Ectodermal cell (in vitro differentiated cells): ENCODE measurements around the gene CDH26.

ENCODE experiments used
- H3K27ac ChIP-seq: 2 replicates; pipeline ENCODE4 v1.7.0; 2013; ENCODE audit warnings: mild to moderate bottlenecking, low read depth, low read length; ENCODE audit not compliant: insufficient read depth, poor library complexity, severe bottlenecking
- H3K27me3 ChIP-seq: 2 replicates; pipeline ENCODE4 v1.7.0; 2013; ENCODE audit warnings: mild to moderate bottlenecking, low read length; ENCODE audit not compliant: insufficient read depth, control insufficient read depth, poor library complexity, severe bottlenecking
- H3K36me3 ChIP-seq: one replicate; pipeline ENCODE4 v1.7.0; 2013; ENCODE audit warnings: low read length; ENCODE audit not compliant: control insufficient read depth, insufficient read depth
- H3K4me1 ChIP-seq: one replicate; pipeline ENCODE4 v1.7.0; 2013; ENCODE audit warnings: low read length; ENCODE audit not compliant: control insufficient read depth, insufficient read depth
- H3K4me3 ChIP-seq: 2 replicates; pipeline ENCODE4 v1.7.0; 2013; ENCODE audit warnings: low read depth, low read length, control low read depth; ENCODE audit not compliant: insufficient read depth
- H3K9me3 ChIP-seq: 2 replicates; pipeline ENCODE4 v1.7.0; 2013; ENCODE audit warnings: mild to moderate bottlenecking, low read length, moderate library complexity; ENCODE audit not compliant: control insufficient read depth
- WGBS, 2 experiments: methylation state at CpG; one replicate each; pipeline ENCODE4 v1.1.7; 2013; ENCODE audit warnings: missing lambda C conversion rate in 2 of 2; 5-methylcytosine and 5-hydroxymethylcytosine counted together

Gene CDH26

GRCh38 chr20:59996108-59996507 lies 37.9 kb downstream of the CDH26 start:
- H3K4me1 ChIP-seq, result no peaks in the 10 kb centered on the region
- no peak overlapping the region for H3K4me3 ChIP-seq
- no peak overlapping the region for H3K27ac ChIP-seq
- no peaks in the 10 kb centered on the region for H3K9me3 ChIP-seq
- H3K27me3 ChIP-seq, result no peaks in the 10 kb centered on the region
- 96 to 100% methylated on average over 1 of the region's 1 CpG for WGBS, 2 experiments
- no peaks in the 10 kb centered on the region for H3K36me3 ChIP-seq

DNA sequence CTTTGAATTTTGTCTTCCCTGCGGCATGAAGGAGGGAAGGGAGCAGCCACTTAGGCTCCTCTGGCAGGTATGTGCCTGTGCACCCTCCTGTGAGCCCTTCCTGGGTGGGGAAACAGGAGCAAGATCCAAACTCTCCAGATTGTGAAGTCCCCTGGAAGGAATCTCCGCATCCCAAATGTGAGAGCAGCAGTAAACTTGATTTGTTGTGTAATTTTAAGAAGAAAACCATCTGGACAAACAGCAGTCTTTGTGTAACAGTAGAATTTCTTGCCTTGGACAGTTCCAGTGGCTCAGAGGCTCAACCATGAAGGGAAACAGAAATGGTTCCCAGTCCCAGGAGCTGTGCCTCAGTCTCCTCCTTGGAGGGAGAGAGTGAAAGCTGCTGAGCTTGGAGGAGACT lies 39.7 kb downstream of the CDH26 start:
- H3K36me3 ChIP-seq, result no peaks in the 10 kb centered on the region
- H3K27ac ChIP-seq, result no peak overlapping the region
- H3K27me3 ChIP-seq, result no peaks in the 10 kb centered on the region
- H3K4me1 ChIP-seq, result no peaks in the 10 kb centered on the region
- 92 to 97% methylated on average over 2 of the region's 2 CpGs for WGBS, 2 experiments
- H3K9me3 ChIP-seq, result no peaks in the 10 kb centered on the region
- no peak overlapping the region for H3K4me3 ChIP-seq

GRCh38 chr20:59999502-59999901 lies 41.3 kb downstream of the CDH26 start:
- H3K4me3 ChIP-seq, result no peak overlapping the region
- H3K36me3 ChIP-seq, result no peaks in the 10 kb centered on the region
- no peak overlapping the region for H3K27ac ChIP-seq
- WGBS, 2 experiments, result 89 to 94% methylated on average over 3 of the region's 3 CpGs
- no peaks in the 10 kb centered on the region for H3K9me3 ChIP-seq
- H3K27me3 ChIP-seq, result no peaks in the 10 kb centered on the region
- no peaks in the 10 kb centered on the region for H3K4me1 ChIP-seq

DNA sequence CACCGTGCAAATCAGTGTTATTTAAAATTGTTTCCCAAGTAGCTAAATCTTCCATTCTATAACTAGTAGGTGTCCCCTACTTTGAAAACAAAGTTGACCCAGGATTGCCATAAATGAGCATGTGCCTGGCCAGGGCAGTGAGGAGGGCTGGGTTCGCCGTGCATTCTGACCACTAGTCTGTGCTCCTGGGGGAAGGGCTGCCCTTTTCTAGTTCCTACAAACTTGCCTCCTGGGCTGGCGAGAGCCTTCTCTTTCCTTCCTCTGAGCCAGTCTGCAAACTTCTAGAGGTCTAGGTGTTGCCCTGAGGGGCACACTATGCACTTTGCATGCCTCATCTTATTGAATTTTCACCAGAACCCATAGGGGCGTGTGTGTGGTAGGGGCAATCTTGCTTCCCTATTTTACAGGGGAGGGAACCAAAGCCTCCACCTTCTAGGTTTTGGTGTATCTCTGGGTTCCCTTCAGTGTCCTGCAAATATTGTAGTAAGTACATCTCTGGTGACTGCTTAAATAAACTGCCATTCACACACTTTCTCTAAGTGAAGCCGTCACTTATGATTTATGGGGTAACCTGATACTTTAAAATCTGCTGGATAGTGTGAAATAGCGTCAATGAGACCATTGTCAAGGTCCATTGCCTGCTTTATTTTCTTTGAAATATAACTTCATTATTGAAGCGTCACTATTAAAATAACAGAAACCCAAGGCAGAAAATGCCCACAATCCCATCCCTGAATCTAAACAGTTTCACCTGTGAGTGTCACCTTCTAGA lies 42.2 kb downstream of the CDH26 start:
- Histone ChIP-seq H3K4me3 (no peak overlapping the region), H3K4me1 (no peaks in the 10 kb centered on the region), H3K36me3 (no peaks in the 10 kb centered on the region), H3K27me3 (no peaks in the 10 kb centered on the region), H3K9me3 (no peaks in the 10 kb centered on the region), H3K27ac (no peak overlapping the region)
- 80 to 90% methylated on average over 6 to 8 of the region's 8 CpGs for WGBS, 2 experiments

- Histone ChIP-seq H3K4me1 (no peaks in the 10 kb centered on the region), H3K27me3 (no peaks in the 10 kb centered on the region), H3K4me3 (no peak overlapping the region), H3K27ac (no peak overlapping the region), H3K9me3 (no peaks in the 10 kb centered on the region), H3K36me3 (no peaks in the 10 kb centered on the region)
- 89 to 90% methylated on average over 10 to 11 of the region's 11 CpGs for WGBS, 2 experiments
Observed at GRCh38 chr20:60001108-60001507, 42.9 kb downstream of the CDH26 start.

DNA sequence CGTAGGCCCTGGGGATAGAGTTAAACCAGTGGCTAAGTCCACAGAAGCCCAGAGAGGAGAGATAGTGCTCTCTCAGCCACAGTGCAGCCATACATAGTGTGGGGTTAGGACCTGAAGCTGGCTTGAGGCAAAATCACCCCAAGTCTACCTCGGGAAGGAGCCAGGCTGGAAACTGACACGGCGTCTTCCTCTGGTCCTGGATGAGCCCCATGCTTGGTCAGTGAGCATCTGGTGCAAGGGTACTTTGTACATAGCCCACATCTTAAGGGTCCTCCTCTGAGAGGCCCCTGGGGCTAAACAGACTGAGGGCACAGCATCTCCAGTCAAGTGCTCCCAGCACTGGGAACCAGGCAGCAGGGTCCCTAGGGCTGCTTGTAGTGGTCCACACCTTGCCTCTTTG lies 45.6 kb downstream of the CDH26 start:
- Histone ChIP-seq H3K4me1 (no peaks in the 10 kb centered on the region), H3K9me3 (no peaks in the 10 kb centered on the region), H3K4me3 (no peak overlapping the region), H3K36me3 (no peaks in the 10 kb centered on the region), H3K27me3 (no peaks in the 10 kb centered on the region), H3K27ac (no peak overlapping the region)
- 95% methylated on average over 4 of the region's 4 CpGs for WGBS, 2 experiments

DNA sequence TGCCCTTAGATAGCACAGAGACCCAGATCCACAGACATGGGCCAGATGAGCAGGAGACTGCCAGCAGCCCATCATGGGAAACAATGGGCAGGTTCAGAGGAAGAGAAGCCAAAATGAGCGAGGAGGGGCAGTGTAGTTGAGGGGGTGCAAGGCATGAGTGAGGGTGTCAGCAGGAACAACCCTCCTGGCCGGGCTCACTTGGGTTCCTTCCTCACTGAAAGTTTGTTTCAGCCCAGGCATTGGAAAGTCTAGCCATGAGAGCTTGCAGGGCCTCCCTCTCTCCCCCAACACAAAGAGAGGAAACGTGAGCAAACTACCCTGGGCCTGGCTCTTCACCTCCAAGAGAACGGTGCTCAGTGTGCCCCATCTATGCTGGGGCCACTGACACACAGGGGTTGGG lies 48.0 kb downstream of the CDH26 start:
- Histone ChIP-seq H3K27ac (no peak overlapping the region), H3K36me3 (no peaks in the 10 kb centered on the region), H3K4me3 (no peak overlapping the region), H3K27me3 (no peaks in the 10 kb centered on the region), H3K4me1 (no peaks in the 10 kb centered on the region), H3K9me3 (no peaks in the 10 kb centered on the region)
- 94 to 97% methylated on average over 4 of the region's 4 CpGs for WGBS, 2 experiments

- H3K9me3 ChIP-seq, result no peaks in the 10 kb centered on the region
- 82 to 86% methylated on average over 2 of the region's 2 CpGs for WGBS, 2 experiments
- H3K4me1 ChIP-seq, result no peaks in the 10 kb centered on the region
- no peak overlapping the region for H3K27ac ChIP-seq
- no peaks in the 10 kb centered on the region for H3K36me3 ChIP-seq
- no peaks in the 10 kb centered on the region for H3K27me3 ChIP-seq
- H3K4me3 ChIP-seq, result no peak overlapping the region
Observed at GRCh38 chr20:60007464-60007863, 49.2 kb downstream of the CDH26 start.

GRCh38 chr20:60008130-60008808 lies 50.0 kb downstream of the CDH26 start:
- Histone ChIP-seq H3K27me3 (no peaks in the 10 kb centered on the region), H3K27ac (no peak overlapping the region), H3K9me3 (no peaks in the 10 kb centered on the region), H3K36me3 (no peaks in the 10 kb centered on the region), H3K4me3 (no peak overlapping the region), H3K4me1 (no peaks in the 10 kb centered on the region)
- WGBS, 2 experiments, result 84 to 91% methylated on average over 3 of the region's 3 CpGs

DNA sequence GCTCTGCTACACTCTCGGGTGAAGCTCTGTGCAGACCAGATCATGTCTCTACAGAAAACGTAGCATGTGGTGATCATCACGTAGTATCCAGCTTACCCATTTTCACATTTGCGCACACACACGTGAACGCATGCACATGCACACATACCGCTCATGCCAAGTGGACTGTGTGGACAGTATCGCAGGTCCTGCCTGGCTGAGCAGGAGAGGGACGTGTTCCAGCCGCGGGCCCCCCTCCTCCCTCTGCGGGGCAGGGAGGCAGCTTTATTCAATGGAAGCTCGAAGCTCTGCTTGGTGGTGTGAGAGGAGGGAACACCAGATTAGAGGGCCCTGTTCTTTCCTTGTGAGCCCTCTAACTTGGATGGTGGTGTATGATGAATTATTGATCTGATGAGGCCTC lies 51.1 kb downstream of the CDH26 start:
- Histone ChIP-seq H3K4me1 (no peaks in the 10 kb centered on the region), H3K27me3 (no peaks in the 10 kb centered on the region), H3K9me3 (no peaks in the 10 kb centered on the region), H3K4me3 (no peak overlapping the region), H3K36me3 (no peaks in the 10 kb centered on the region), H3K27ac (no peak overlapping the region)
- 92 to 93% methylated on average over 12 of the region's 13 CpGs for WGBS, 2 experiments
